Dedifferentiated amniotic fluid mesenchymal stem cell (primary cell): ENCODE data around the gene PLA2G7.
A peak's percentile ranks its signal among the peaks of the same experiment; 100 is the strongest.
"Not testable (repeated sequence)": the region's sequence is repeated elsewhere in the genome, so short reads cannot be mapped to it uniquely, and the experiment has no call there.

Experiments
- DNase-seq: peaks from one replicate; pipeline ENCODE4 v3.0.0-alpha.2; 2016; ENCODE audit errors: extremely low spot score

Gene PLA2G7

GRCh38 chr6:46734867-46735719 lies at the start of gene PLA2G7:
Gene PLA2G7, minus strand, starts transcription at chr6:46735375. Its CDS starts 12,484 bp downstream, at chr6:46722891.
- no peak for DNase-seq

- no peak for DNase-seq
These were observed 49.4 kb upstream of the PLA2G7 start for GRCh38 chr6:46784535-46784934.

GRCh38 chr6:46781478-46782378 lies 46.6 kb upstream of the PLA2G7 start:
- DNase-seq = peak; percentile 85

- DNase-seq = no peak
These were observed 42.5 kb upstream of the PLA2G7 start for GRCh38 chr6:46777476-46778346.

- DNase-seq = no peak
These were observed 41.0 kb upstream of the PLA2G7 start for GRCh38 chr6:46776070-46776712.

- not testable (repeated sequence) for DNase-seq
These were observed 39.6 kb upstream of the PLA2G7 start for GRCh38 chr6:46774736-46775135.

- DNase-seq = no peak
These were observed 38.2 kb upstream of the PLA2G7 start for GRCh38 chr6:46773201-46773855.

GRCh38 chr6:46772762-46773161 lies 37.6 kb upstream of the PLA2G7 start:
- no peak for DNase-seq

- DNase-seq = no peak
These were observed 36.8 kb upstream of the PLA2G7 start for GRCh38 chr6:46772016-46772415.

- no peak for DNase-seq
These were observed 29.8 kb upstream of the PLA2G7 start for GRCh38 chr6:46764961-46765360.

GRCh38 chr6:46764280-46764679 lies 29.1 kb upstream of the PLA2G7 start:
- not testable (repeated sequence) for DNase-seq

GRCh38 chr6:46763466-46763865 lies 28.3 kb upstream of the PLA2G7 start:
- no peak for DNase-seq

GRCh38 chr6:46760925-46761324 lies 25.8 kb upstream of the PLA2G7 start:
- no peak for DNase-seq

- DNase-seq = no peak
These were observed 24.0 kb upstream of the PLA2G7 start for GRCh38 chr6:46758960-46759753.

- no peak for DNase-seq
These were observed 22.0 kb upstream of the PLA2G7 start for GRCh38 chr6:46757214-46757596.

GRCh38 chr6:46756469-46757213 lies 21.5 kb upstream of the PLA2G7 start:
- no peak for DNase-seq

- no peak for DNase-seq
These were observed 20.7 kb upstream of the PLA2G7 start for GRCh38 chr6:46755865-46756264.

- DNase-seq = no peak
These were observed 16.5 kb upstream of the PLA2G7 start for GRCh38 chr6:46751658-46752057.

- no peak for DNase-seq
These were observed 14.6 kb upstream of the PLA2G7 start for GRCh38 chr6:46749731-46750130.
